CD4-positive, alpha-beta T cell treated with Interleukin-1 beta for 1 hour (primary cell): ENCODE measurements around the gene C2orf69.
A peak's percentile ranks its signal among the peaks of the same experiment; 100 is the strongest.

Source experiments
- DNase-seq, 2 donors: peaks; one replicate each; pipeline ENCODE4 v3.0.0-alpha.2; 2020 to 2022

The C2orf69 gene

GRCh38 chr2:199916980-199917379 is 5.9 kb downstream of the C2orf69 start:
- DNase-seq: no peak

- no peak for DNase-seq
Observed at GRCh38 chr2:199922856-199923255, 11.8 kb downstream of the C2orf69 start.

GRCh38 chr2:199923924-199924323 is 12.8 kb downstream of the C2orf69 start:
- no peak for DNase-seq

GRCh38 chr2:199926806-199927205 is 15.7 kb downstream of the C2orf69 start:
- no peak for DNase-seq

GRCh38 chr2:199928226-199928625 is 17.1 kb downstream of the C2orf69 start:
- no peak for DNase-seq

- DNase-seq: no peak
Observed at GRCh38 chr2:199928626-199929025, 17.5 kb downstream of the C2orf69 start.

GRCh38 chr2:199929262-199929661 is 18.2 kb downstream of the C2orf69 start:
- no peak for DNase-seq

GRCh38 chr2:199932312-199932855 is 21.3 kb downstream of the C2orf69 start:
- no peak for DNase-seq

GRCh38 chr2:199933466-199933865 is 22.4 kb downstream of the C2orf69 start:
- no peak for DNase-seq

GRCh38 chr2:199936554-199936953 is 25.5 kb downstream of the C2orf69 start:
- no peak for DNase-seq

- DNase-seq: no peak
Observed at GRCh38 chr2:199940373-199940772, 29.3 kb downstream of the C2orf69 start.

- no peak for DNase-seq
Observed at GRCh38 chr2:199943373-199943772, 32.3 kb downstream of the C2orf69 start.

- no peak for DNase-seq
Observed at GRCh38 chr2:199946196-199946595, 35.1 kb downstream of the C2orf69 start.

GRCh38 chr2:199946836-199947235 is 35.7 kb downstream of the C2orf69 start:
- no peak for DNase-seq

GRCh38 chr2:199950396-199950795 is 39.3 kb downstream of the C2orf69 start:
- no peak for DNase-seq

GRCh38 chr2:199951023-199951422 is 39.9 kb downstream of the C2orf69 start:
- DNase-seq: no peak

GRCh38 chr2:199955007-199955338 is 43.9 kb downstream of the C2orf69 start:
- no peak for DNase-seq

GRCh38 chr2:199955339-199956061 is 44.4 kb downstream of the C2orf69 start, which contains the start of the genes MAIP1 and TYW5:
Gene MAIP1, plus strand, starts transcription at chr2:199955582. Its CDS starts 217 bp downstream, at chr2:199955799.
Gene TYW5, minus strand, starts transcription at chr2:199955491. Its CDS starts 21 bp downstream, at chr2:199955470.
- DNase-seq: peak; percentile 74 to 77

- no peak for DNase-seq
Observed at GRCh38 chr2:199956062-199956380, 44.9 kb downstream of the C2orf69 start.

GRCh38 chr2:199958014-199958413 is 46.9 kb downstream of the C2orf69 start:
- DNase-seq: no peak

- no peak for DNase-seq
Observed at GRCh38 chr2:199962203-199962602, 51.1 kb downstream of the C2orf69 start.

- DNase-seq: no peak
Observed at GRCh38 chr2:199966405-199966804, 55.3 kb downstream of the C2orf69 start.

- DNase-seq: no peak
Observed at GRCh38 chr2:199966976-199967375, 55.9 kb downstream of the C2orf69 start.

GRCh38 chr2:199968126-199968525 is 57.0 kb downstream of the C2orf69 start:
- DNase-seq: no peak

- DNase-seq: no peak
Observed at GRCh38 chr2:199972088-199972626, 61.1 kb downstream of the C2orf69 start.
